Upper lobe of left lung (tissue), 4 donors: ENCODE measurements around the gene MRPL34.

Experiments used
- CTCF ChIP-seq, 6 experiments: fragments of 450-650 bp in 4 of 6; fragments of 200-600 bp in 2 of 6; sonication (generic) in 2 of 6; IDR thresholded peaks; one replicate each; pipeline ENCODE4 v1.5.1; 2016 to 2019; ENCODE audit warnings: antibody characterized with exemption in 6 of 6
- EP300 ChIP-seq, 4 donors: sonication (generic); formaldehyde crosslinking; IDR thresholded peaks; one replicate each; pipeline ENCODE4 v1.5.1; 2017; ENCODE audit warnings: antibody characterized with exemption in 4 of 4, control low read depth in 2 of 4
- POLR2A ChIP-seq, 4 donors: fragments of 450-650 bp; IDR thresholded peaks; one replicate each; pipeline ENCODE4 v1.5.1; 2016 to 2017; ENCODE audit warnings: antibody characterized with exemption in 4 of 4, mild to moderate bottlenecking in 2 of 4
- POLR2AphosphoS5 ChIP-seq, 2 donors: sonication (generic); formaldehyde crosslinking; IDR thresholded peaks; one replicate each; pipeline ENCODE4 v1.5.1; 2017; ENCODE audit warnings: antibody characterized with exemption in 2 of 2

- TF ChIP-seq EP300 (IDR thresholded peaks at IDR 0.05) (no peak), CTCF (IDR thresholded peaks at IDR 0.05) (no peak), POLR2A (IDR thresholded peaks at IDR 0.05) (no peak), POLR2AphosphoS5 (IDR thresholded peaks at IDR 0.05) (no peak)
Observed at GRCh38 chr19:17322854-17323253, 17.2 kb downstream of the MRPL34 start.
